ENCODE data around the gene DNAAF5. TPM values are rescaled to one million over a fixed set of nuclear protein-coding genes. Genes with fewer than 3 reads are reported as not detected.

Gene DNAAF5
- total RNA-seq, 1 donor from 2014 or later: 15.8 TPM

DNA sequence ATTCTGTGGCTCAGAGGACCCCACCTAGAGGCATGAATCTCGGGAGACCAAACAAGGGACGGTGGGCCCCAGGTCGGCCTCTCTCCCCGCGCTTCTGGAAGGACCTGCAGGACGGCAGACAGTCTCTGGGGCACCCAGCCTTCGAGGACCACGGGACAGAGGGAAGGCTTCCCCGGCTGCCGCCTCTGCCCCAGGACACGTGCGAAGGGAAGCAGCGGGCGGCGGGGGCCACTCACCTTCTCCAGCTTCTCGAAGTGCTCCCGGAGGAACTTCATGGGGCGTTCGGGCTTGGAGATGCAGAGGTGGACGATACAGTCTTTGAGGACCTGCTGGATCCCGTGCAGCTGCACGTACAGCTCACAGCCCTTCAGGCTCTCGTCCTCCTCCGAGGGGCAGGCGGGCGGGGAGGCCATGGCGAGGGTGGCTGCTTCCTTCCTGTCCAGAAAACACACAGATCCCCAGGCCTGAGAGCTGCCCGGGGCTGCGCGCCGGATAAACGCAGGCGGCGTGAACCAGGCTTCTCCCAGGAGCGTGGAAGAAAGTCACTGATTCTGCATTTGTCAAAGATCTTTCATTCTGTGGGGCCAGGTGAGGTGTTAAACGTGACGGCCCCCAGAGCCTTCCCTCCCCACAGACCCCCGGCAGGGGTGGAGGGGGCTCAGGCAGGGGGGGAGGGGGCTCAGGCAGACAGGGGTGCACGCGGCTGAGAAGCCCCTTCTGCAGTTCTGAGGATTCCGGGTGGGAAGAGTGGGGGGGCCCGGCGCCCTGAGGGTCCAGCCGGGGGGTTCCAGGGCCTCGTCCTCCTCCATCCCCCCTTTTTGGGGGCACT, 15.2 kb upstream of the DNAAF5 start:
- Histone ChIP-seq H3K4me1 (no peaks in the 10 kb centered on the region), H3K27ac (peak overlapping the region; percentile 65), H3K4me3 (peak overlapping the region; percentile 50), H3K27me3 (no peaks in the 10 kb centered on the region), H3K36me3 (no peaks in the 10 kb centered on the region), H3K9me3 (no peaks in the 10 kb centered on the region)
- TF ChIP-seq, protein P1, sequence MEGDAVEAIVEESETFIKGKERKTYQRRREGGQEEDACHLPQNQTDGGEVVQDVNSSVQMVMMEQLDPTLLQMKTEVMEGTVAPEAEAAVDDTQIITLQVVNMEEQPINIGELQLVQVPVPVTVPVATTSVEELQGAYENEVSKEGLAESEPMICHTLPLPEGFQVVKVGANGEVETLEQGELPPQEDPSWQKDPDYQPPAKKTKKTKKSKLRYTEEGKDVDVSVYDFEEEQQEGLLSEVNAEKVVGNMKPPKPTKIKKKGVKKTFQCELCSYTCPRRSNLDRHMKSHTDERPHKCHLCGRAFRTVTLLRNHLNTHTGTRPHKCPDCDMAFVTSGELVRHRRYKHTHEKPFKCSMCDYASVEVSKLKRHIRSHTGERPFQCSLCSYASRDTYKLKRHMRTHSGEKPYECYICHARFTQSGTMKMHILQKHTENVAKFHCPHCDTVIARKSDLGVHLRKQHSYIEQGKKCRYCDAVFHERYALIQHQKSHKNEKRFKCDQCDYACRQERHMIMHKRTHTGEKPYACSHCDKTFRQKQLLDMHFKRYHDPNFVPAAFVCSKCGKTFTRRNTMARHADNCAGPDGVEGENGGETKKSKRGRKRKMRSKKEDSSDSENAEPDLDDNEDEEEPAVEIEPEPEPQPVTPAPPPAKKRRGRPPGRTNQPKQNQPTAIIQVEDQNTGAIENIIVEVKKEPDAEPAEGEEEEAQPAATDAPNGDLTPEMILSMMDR (IDR thresholded peaks at IDR 0.05): no peak
- ATAC-seq: peak; percentile 32
- intact Hi-C loops (cut with DNase I): no loop called here
- no peak for DNase-seq

DNA sequence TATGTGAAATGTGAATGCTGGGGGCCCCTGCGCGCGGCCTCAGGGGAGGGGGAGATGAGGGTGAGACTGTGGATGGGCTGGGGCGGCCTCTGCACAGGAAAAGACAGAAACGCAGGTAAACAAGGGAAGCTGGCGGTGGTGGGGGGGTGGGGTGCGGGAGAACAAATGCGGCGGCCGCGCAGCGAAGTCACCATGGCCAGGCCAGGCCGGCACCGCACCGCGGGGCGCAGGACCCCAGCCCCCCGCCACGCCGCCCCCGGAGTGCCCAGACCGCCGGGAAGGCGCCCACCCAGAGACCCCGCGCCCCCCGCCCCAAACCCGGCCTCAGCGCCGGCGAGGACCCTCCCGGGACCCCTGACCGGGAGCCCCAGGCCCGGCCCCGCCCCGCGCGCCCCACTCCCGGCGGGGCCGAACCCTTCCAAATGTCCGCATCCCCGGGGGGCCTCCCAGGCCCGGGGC, 14.5 kb upstream of the DNAAF5 start:
- TF ChIP-seq, protein P1 (IDR thresholded peaks at IDR 0.05): no peak
- no peak for ATAC-seq
- Histone ChIP-seq H3K36me3 (no peaks in the 10 kb centered on the region), H3K4me3 (peak overlapping the region; percentile 50), H3K9me3 (no peaks in the 10 kb centered on the region), H3K27ac (peak overlapping the region; percentile 65), H3K4me1 (no peaks in the 10 kb centered on the region), H3K27me3 (no peaks in the 10 kb centered on the region)
- no peak for DNase-seq
- intact Hi-C loops (cut with DNase I): no loop called here

DNA sequence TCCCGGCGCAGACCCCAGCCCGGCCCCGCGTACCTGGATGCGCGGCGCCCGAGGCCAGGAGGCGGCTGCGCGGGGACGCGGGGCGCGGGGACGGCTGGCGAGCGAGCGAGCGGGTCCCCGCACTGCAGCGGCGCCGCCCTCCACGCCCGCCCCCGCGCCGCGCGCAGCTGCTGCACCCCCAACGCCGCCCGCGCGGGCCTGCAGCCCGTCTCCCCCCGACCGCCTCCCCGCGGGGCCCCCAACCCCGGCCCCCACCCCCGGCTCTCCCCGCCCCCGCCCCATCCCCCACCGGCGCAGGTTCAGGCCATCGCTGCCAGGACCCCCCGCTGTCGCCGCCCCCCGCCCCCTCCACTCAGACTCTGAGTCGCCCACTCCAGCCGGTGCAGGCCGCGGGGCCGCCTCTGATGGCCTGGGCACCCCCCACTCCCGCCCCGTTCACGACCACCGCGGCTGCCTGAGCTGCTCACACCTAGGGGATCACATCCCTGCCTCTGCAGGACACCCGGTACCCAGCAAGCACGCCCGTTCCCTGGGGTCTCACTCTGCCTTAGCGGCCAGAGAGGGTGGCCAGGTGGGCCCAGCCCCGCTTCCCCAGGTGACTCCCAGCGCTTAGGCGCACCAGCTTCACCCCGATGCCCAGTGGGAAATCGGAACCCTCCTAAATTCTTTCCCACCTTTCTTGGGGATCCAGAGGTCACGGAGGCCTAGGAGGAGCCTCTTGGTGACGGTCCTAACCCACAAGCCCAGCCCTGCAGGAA, 13.9 kb upstream of the DNAAF5 start:
- Histone ChIP-seq H3K36me3 (no peaks in the 10 kb centered on the region), H3K4me1 (no peaks in the 10 kb centered on the region), H3K27ac (peak overlapping the region; percentile 65), H3K9me3 (no peaks in the 10 kb centered on the region), H3K27me3 (no peaks in the 10 kb centered on the region), H3K4me3 (peak overlapping the region; percentile 50)
- TF ChIP-seq, protein P1 (IDR thresholded peaks at IDR 0.05): no peak
- ATAC-seq (no peak), DNase-seq (no peak)
- intact Hi-C loops (cut with DNase I): no loop called here

DNA sequence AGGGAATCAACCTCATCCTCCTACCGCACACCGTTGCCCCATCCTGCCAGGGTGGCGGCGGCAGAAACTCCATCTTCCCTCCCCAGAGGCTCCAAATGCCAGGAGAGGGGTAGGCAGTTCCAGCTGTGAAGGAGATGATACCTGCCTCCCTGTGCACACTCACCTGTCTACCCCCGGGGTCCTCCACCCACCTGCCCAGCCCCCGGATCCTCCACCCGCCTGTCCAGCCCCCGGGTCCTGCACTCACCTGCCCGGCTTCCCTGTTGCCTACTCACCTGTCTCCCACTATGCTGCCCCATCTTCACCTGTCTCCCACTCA, 13.4 kb upstream of the DNAAF5 start:
- intact Hi-C loops (cut with DNase I): no loop called here
- Histone ChIP-seq H3K36me3 (no peaks in the 10 kb centered on the region), H3K27me3 (no peaks in the 10 kb centered on the region), H3K27ac (no peak overlapping the region), H3K4me3 (no peak overlapping the region), H3K4me1 (no peaks in the 10 kb centered on the region), H3K9me3 (no peaks in the 10 kb centered on the region)
- ATAC-seq: no peak
- DNase-seq: no peak
- TF ChIP-seq, protein P1 (IDR thresholded peaks at IDR 0.05): no peak

DNA sequence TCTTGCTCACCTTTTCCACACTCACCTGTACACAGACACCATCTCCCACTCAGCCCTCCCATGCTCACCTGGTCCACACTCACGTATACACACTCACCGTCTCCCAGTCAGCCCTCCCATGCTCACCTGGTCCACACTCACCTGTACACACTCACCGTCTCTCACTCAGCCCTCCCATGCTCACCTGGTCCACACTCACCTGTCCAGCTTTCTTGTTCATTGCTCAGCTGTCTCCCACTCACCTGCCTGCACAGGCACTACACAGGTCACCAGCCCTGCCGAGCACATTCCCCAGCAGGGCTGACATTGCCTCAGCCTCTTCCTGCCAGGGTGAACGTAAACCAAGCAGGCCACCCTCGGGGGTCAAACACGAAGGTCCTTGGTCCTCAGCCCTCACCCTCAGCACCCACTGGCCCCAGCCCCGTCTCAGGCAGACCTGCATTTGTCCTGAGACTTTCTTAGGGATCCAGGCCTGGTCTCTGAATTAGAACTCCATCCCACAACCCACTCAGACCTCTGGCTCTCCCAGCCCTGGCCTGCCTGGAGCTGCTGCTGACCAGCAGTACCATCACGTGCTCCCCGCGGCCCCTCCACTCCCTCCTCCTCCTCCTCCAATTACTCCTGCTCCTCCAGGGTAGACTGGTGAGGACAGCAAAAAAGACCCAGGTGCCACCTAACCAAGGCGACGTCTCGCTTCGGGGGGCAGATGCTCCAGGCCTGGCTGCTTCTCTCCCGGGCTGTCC, 12.8 kb upstream of the DNAAF5 start:
- no peaks in the 10 kb centered on the region for H3K9me3 ChIP-seq
- ATAC-seq (peak; percentile 2), DNase-seq (no peak)
- intact Hi-C loops (cut with DNase I): no loop called here
- TF ChIP-seq, protein P1 (IDR thresholded peaks at IDR 0.05): no peak
- no peaks in the 10 kb centered on the region for H3K27me3 ChIP-seq
- no peak overlapping the region for H3K27ac ChIP-seq
- H3K4me3 ChIP-seq: no peak overlapping the region
- no peaks in the 10 kb centered on the region for H3K4me1 ChIP-seq
- no peaks in the 10 kb centered on the region for H3K36me3 ChIP-seq

Data from upper lobe of right lung (tissue), 1 donor.